Peyer's patch (tissue), 4 donors: ENCODE data around the gene ARHGEF4. TPM values are rescaled to one million over a fixed set of nuclear protein-coding genes. Genes with fewer than 3 reads are reported as not detected.
A peak's percentile ranks its signal among the peaks of the same experiment; 100 is the strongest.

Experiments
- DNase-seq, 3 donors: peaks; one replicate each; pipeline ENCODE4 v3.0.0-alpha.2; 2017 to 2019
- H3K27ac ChIP-seq, 4 donors: fragments of 200-600 bp; sonication (generic); one replicate each; pipeline ENCODE4 v1.5.1; 2016 to 2019
- H3K27me3 ChIP-seq, 2 donors: fragments of 200-600 bp; sonication (generic); one replicate each; pipeline ENCODE4 v1.5.1; 2019
- H3K36me3 ChIP-seq, 3 donors: fragments of 200-600 bp; sonication (generic); one replicate each; pipeline ENCODE4 v1.5.1; 2016 to 2019
- H3K4me1 ChIP-seq, 4 donors: fragments of 200-600 bp; sonication (generic); one replicate each; pipeline ENCODE4 v1.5.1; 2016 to 2019
- H3K4me3 ChIP-seq, 4 donors: fragments of 200-600 bp; sonication (generic); 1 replicate in 3 of 4; 2 replicates in 1 of 4; pipeline ENCODE4 v1.5.1; 2016 to 2019; ENCODE audit warnings: mild to moderate bottlenecking in 1 of 4
- H3K9me3 ChIP-seq, 4 donors: fragments of 200-600 bp; sonication (generic); one replicate each; pipeline ENCODE4 v1.5.1; 2016 to 2019; ENCODE audit warnings: mild to moderate bottlenecking in 1 of 4
- POLR2A ChIP-seq, 2 donors: fragments of 450-650 bp; IDR thresholded peaks; one replicate each; pipeline ENCODE4 v1.5.1; 2017; ENCODE audit warnings: antibody characterized with exemption in 2 of 2, mild to moderate bottlenecking in 2 of 2, moderate library complexity in 2 of 2
- small RNA-seq, 2 donors: library from RNA; depleted of rRNA; stranded (forward); fragments of <200 nt; gene quantifications; one replicate each; pipeline ENCODE3, GENCODE V24; 2016
- total RNA-seq, 4 donors: library from RNA; depleted of rRNA; stranded (reverse); fragments of >200 nt; gene quantifications; one replicate each; pipeline ENCODE4 v1.1.0, GENCODE V29; 2016

ARHGEF4 gene
- total RNA-seq, 4 donors from 2014 or later: 1.1 to 10.7 (median 1.6) TPM

DNA sequence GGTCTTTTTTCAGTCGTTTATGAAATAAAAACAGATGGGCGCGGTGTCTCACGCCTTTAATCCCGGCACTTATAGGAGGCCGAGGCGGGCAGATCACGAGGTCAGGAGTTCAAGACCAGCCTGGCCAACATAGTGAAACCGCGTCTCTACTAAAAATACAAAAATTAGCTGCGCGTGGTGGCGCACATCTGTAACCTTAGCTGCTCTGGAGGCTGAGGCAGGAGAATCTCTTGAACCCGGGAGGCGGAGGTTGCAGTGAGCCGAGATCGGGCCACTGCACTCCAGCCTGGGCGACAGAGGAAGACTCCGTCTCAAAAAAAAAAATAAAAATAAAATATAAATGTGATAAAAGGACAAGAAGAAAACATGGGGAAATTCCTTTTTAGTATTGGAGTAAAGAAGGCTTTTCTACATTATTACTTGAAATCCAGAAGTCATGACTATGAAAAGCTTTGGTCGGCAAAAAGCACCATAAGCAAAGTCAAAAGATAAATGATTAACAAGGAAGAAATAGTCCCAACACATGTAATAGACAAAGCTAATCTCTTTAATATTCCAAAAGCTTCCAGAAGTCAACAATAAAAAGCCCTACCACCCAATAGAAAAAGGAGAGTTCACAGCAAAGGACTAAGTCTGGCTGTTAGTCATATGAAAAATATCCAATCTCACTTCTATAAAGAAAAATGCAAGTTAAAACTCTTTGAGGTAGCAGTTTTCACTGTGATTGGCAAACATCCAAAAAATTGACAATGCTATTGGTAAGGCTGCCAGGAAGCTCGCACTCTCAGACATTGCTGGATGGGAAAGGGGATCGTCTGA is 258.0 kb downstream of the ARHGEF4 start:
- no peak for DNase-seq
- H3K27ac ChIP-seq: peak overlapping the region in 3 of 4 donors; percentile 3 to 100 (median 98)

More for the DNA sequence above, 258.0 kb downstream of the ARHGEF4 start:
- TF ChIP-seq POLR2A (IDR thresholded peaks at IDR 0.05): no peak
- peaks cover 0 to 17% (median 0%) of the 10 kb centered on the region in 4 donors for H3K4me1 ChIP-seq
- peak overlapping the region in 2 of 4 donors; percentile 56 to 98 for H3K4me3 ChIP-seq
- no peaks in the 10 kb centered on the region for H3K27me3 ChIP-seq
- H3K9me3 ChIP-seq: no peaks in the 10 kb centered on the region
- peaks cover 0 to 10% (median 0%) of the 10 kb centered on the region in 3 donors for H3K36me3 ChIP-seq

Small RNA genes within 50 kb of the gene (small RNA-seq; reads per million reads assigned to genes)
- gene RF00423: 0 reads per million in 2 donors

Other genes starting within 250 kb of the ARHGEF4 start
- gene CFC1, start 237.3 kb upstream of the ARHGEF4 start, total RNA-seq: not detected
- 1 to 10 TPM in 1 of 4 donors, not detected in 3; 1.7 TPM for gene POTEJ, start 225.5 kb upstream of the ARHGEF4 start, total RNA-seq
- gene GPR148, start 107.8 kb upstream of the ARHGEF4 start, total RNA-seq: not detected
- gene AMER3, start 81.4 kb upstream of the ARHGEF4 start, total RNA-seq: 1 to 10 TPM in 1 of 4 donors, under 1 TPM in 2, not detected in 1; 0.13 to 1.1 (median 0.70) TPM